Fibroblast of gingiva (primary cell): ENCODE results near the gene TFB2M.

Experiments
- DNase-seq: peaks from one replicate; pipeline ENCODE4 v3.0.0-alpha.2; 2011; ENCODE audit warnings: low read depth

TFB2M gene

GRCh38 chr1:246554201-246554600 is 11.9 kb downstream of the TFB2M start:
- no peak for DNase-seq

- no peak for DNase-seq
These were observed 14.0 kb downstream of the TFB2M start for GRCh38 chr1:246552110-246552509.

- DNase-seq, result no peak
These were observed 15.7 kb downstream of the TFB2M start for GRCh38 chr1:246550402-246550801.

GRCh38 chr1:246549665-246550064 is 16.4 kb downstream of the TFB2M start:
- DNase-seq, result no peak

- no peak for DNase-seq
These were observed 22.1 kb downstream of the TFB2M start for GRCh38 chr1:246544001-246544400.

- DNase-seq, result no peak
These were observed 25.1 kb downstream of the TFB2M start for GRCh38 chr1:246540738-246541491.

- no peak for DNase-seq
These were observed 28.2 kb downstream of the TFB2M start for GRCh38 chr1:246537887-246538286.

GRCh38 chr1:246537441-246537840 is 28.6 kb downstream of the TFB2M start:
- DNase-seq, result no peak

- no peak for DNase-seq
These were observed 31.9 kb downstream of the TFB2M start for GRCh38 chr1:246534114-246534513.

GRCh38 chr1:246533371-246533905 is 32.6 kb downstream of the TFB2M start:
- no peak for DNase-seq

- no peak for DNase-seq
These were observed 33.5 kb downstream of the TFB2M start for GRCh38 chr1:246532519-246532918.

- no peak for DNase-seq
These were observed 35.6 kb downstream of the TFB2M start for GRCh38 chr1:246530482-246530881.

- DNase-seq, result no peak
These were observed 36.9 kb downstream of the TFB2M start for GRCh38 chr1:246528933-246529731.

GRCh38 chr1:246527402-246528088 is 38.5 kb downstream of the TFB2M start:
- no peak for DNase-seq

- no peak for DNase-seq
These were observed 39.1 kb downstream of the TFB2M start for GRCh38 chr1:246526915-246527314.

GRCh38 chr1:246526380-246526779 is 39.7 kb downstream of the TFB2M start:
- no peak for DNase-seq

- DNase-seq, result no peak
These were observed 46.5 kb downstream of the TFB2M start for GRCh38 chr1:246519514-246519913.

- no peak for DNase-seq
These were observed 47.4 kb downstream of the TFB2M start for GRCh38 chr1:246518456-246519205.

- no peak for DNase-seq
These were observed 48.7 kb downstream of the TFB2M start for GRCh38 chr1:246517391-246517790.

GRCh38 chr1:246516126-246516525 is 49.9 kb downstream of the TFB2M start:
- no peak for DNase-seq

GRCh38 chr1:246515390-246516005 is 50.6 kb downstream of the TFB2M start:
- DNase-seq, result no peak
